HEK293 (cell line): ENCODE data around the gene SKOR1.
A peak's percentile ranks its signal among the peaks of the same experiment; 100 is the strongest.

Experiments
- CTCF ChIA-PET: fragments of 350-600 bp; formaldehyde crosslinking; extraction: SDS; loops from one replicate; lab custom pipeline; 2021; ENCODE audit warnings: antibody characterized with exemption; lab: Yijun Ruan, JAX
- POLR2A ChIA-PET: fragments of 300-600 bp; formaldehyde crosslinking; extraction: SDS; loops from one replicate; lab custom pipeline; 2020; ENCODE audit warnings: antibody characterized with exemption, inconsistent platforms; lab: Yijun Ruan, JAX
- H3K27ac ChIP-seq: fragments of 200-500 bp; sonication (Bioruptor generic); 2 replicates; pipeline ENCODE4 v1.5.1; 2014; ENCODE audit warnings: low read depth, low read length, control low read depth, inconsistent platforms; ENCODE audit errors: extremely low read depth
- H3K36me3 ChIP-seq, 2 experiments: fragments of 200-500 bp in 1 of 2; sonication (Bioruptor generic) in 1 of 2; 1 replicate in 1 of 2; 2 replicates in 1 of 2; pipeline ENCODE4 v1.5.1; 2014 to 2017; ENCODE audit warnings: inconsistent platforms in 2 of 2, low read length in 2 of 2; ENCODE audit not compliant: control insufficient read depth in 2 of 2, insufficient read depth in 1 of 2
- H3K4me1 ChIP-seq: fragments of 200-500 bp; sonication (Bioruptor generic); 2 replicates; pipeline ENCODE4 v1.5.1; 2014; ENCODE audit warnings: mild to moderate bottlenecking, low read length, inconsistent platforms; ENCODE audit not compliant: control insufficient read depth, insufficient read depth
- H3K4me3 ChIP-seq: 2 replicates; pipeline ENCODE4 v1.5.1; 2011; ENCODE audit warnings: low read depth, mild to moderate bottlenecking, control low read depth, low read length, moderate library complexity
- H3K9me3 ChIP-seq: fragments of 200-500 bp; sonication (Bioruptor generic); 2 replicates; pipeline ENCODE4 v1.5.1; 2014; ENCODE audit warnings: low read depth, low read length, inconsistent platforms; ENCODE audit not compliant: control insufficient read depth, insufficient read depth
- EGR2 ChIP-seq: fragments of 450-650 bp; formaldehyde crosslinking; IDR thresholded peaks from 2 replicates; pipeline ENCODE4 v1.5.1; 2016; ENCODE audit warnings: low read depth, missing biosample characterization, missing genetic modification characterization
- KLF10 ChIP-seq: fragments of 450-650 bp; IDR thresholded peaks from 2 replicates; pipeline ENCODE4 v1.5.1; 2018; ENCODE audit warnings: missing biosample characterization, mild to moderate bottlenecking, missing genetic modification characterization
- KLF17 ChIP-seq: fragments of 450-650 bp; formaldehyde crosslinking; IDR thresholded peaks from 2 replicates; pipeline ENCODE4 v1.5.1; 2016; ENCODE audit warnings: missing biosample characterization, missing genetic modification characterization
- REST ChIP-seq: fragments of 450-650 bp; formaldehyde crosslinking; IDR thresholded peaks from 2 replicates; pipeline ENCODE4 v1.5.1; 2016; ENCODE audit warnings: missing biosample characterization, missing genetic modification characterization
- TCF7L2 ChIP-seq: IDR thresholded peaks from 2 replicates; pipeline ENCODE4 v1.6.1; 2011; ENCODE audit warnings: low read depth, mild to moderate bottlenecking, inconsistent platforms, low read length, moderate library complexity, borderline replicate concordance
- ZNF202 ChIP-seq: fragments of 450-650 bp; formaldehyde crosslinking; IDR thresholded peaks from 2 replicates; pipeline ENCODE4 v1.5.1; 2016; ENCODE audit warnings: missing biosample characterization, missing genetic modification characterization, borderline replicate concordance
- ZNF274 ChIP-seq, 2 experiments: fragments of 200-500 bp in 1 of 2; fragments of 450-650 bp in 1 of 2; sonication (Bioruptor generic) in 1 of 2; formaldehyde crosslinking in 1 of 2; IDR thresholded peaks; 2 replicates each; pipeline versions ENCODE4 v1.5.1 to v1.6.1; 2014 to 2016; ENCODE audit warnings: borderline replicate concordance in 1 of 2, inconsistent platforms in 1 of 2, low read length in 1 of 2, missing biosample characterization in 1 of 2, missing genetic modification characterization in 1 of 2
- ZNF585B ChIP-seq: fragments of 450-650 bp; formaldehyde crosslinking; IDR thresholded peaks from 2 replicates; pipeline ENCODE4 v1.5.1; 2016; ENCODE audit warnings: missing biosample characterization, missing genetic modification characterization

SKOR1 gene

DNA sequence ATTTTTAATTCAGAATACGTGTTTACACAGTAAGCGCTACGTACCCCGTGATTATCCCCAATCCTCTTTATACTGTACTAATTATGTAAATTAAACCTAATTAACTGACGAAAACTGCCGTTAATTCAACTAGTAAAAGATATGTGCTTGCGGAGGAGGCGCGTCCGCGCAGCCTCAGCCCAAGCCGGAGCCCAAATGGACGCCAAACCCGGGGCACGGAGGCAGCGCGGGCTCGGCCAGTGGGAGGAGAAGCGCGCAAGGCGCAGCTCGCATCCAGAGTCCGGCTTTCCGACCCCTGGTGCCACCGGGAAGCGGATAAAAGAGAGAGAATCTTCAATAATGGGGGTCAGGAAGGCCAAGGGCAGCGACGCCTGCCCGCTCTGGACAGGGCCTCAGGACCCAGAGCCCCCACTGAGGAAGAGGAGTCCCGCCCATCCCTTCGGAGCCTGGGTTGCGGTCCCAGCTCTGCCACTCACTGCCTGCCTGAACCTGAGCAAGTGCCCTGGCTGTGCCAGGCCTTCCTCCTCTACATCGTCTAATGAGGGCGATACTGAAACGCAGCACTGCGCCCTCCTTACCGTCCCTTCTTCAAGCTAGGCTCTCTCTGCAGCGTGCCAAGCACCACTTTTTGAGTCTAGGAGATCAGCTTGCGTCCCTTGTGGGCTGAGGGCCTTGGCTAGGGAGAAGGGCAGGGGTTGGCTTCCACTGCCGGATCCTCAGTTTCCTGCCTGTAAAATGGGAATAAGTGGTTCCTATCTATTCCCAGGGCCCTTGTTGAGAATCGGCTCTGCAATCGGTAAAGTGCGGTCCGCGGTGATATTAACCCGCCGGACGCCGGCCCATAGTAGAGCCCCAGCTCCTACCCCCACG, 5.0 kb upstream of the SKOR1 start:
- Histone ChIP-seq H3K36me3 (no peaks in the 10 kb centered on the region), H3K27ac (no peak overlapping the region), H3K4me1 (peaks cover 7% of the 10 kb centered on the region)
- CTCF ChIA-PET: interaction anchor here (1.0 kb wide), 1 partner anchor 12 kb away, joined by 4 read pairs; no protein-coding TSS in a partner anchor
- TF ChIP-seq ZNF274 (IDR thresholded peaks at IDR 0.05; ENCODE audit: low read length): no peak
- no peak for TF ChIP-seq ZNF274 (tag by site-specific recombination; IDR thresholded peaks at IDR 0.05; ENCODE audit: borderline replicate concordance)
- TF ChIP-seq, all 188 proteins: peak for 0
- Histone ChIP-seq H3K4me3 (no peak overlapping the region), H3K9me3 (no peaks in the 10 kb centered on the region)
- POLR2A ChIA-PET: interaction anchor here (0.6 kb wide), 1 partner anchor 35 kb away, joined by 3 read pairs; no protein-coding TSS in a partner anchor

GRCh38 chr15:67820992-67821783, 4.1 kb upstream of the SKOR1 start:
- ChIA-PET POLR2A (interaction anchor here (0.6 to 1.0 kb wide), 2 partner anchors 36 to 313 kb away, joined by 3 read pairs; no protein-coding TSS in a partner anchor), CTCF (interaction anchor here (0.6 to 1.0 kb wide), 2 partner anchors 11 to 19 kb away, joined by 4 read pairs; no protein-coding TSS in a partner anchor)
- Histone ChIP-seq H3K27ac (no peak overlapping the region), H3K4me3 (no peak overlapping the region), H3K9me3 (no peaks in the 10 kb centered on the region), H3K4me1 (peaks cover 7% of the 10 kb centered on the region), H3K36me3 (no peaks in the 10 kb centered on the region)
- TF ChIP-seq TCF7L2 (no peak), REST (tag by site-specific recombination) (peak; percentile 94)

DNA sequence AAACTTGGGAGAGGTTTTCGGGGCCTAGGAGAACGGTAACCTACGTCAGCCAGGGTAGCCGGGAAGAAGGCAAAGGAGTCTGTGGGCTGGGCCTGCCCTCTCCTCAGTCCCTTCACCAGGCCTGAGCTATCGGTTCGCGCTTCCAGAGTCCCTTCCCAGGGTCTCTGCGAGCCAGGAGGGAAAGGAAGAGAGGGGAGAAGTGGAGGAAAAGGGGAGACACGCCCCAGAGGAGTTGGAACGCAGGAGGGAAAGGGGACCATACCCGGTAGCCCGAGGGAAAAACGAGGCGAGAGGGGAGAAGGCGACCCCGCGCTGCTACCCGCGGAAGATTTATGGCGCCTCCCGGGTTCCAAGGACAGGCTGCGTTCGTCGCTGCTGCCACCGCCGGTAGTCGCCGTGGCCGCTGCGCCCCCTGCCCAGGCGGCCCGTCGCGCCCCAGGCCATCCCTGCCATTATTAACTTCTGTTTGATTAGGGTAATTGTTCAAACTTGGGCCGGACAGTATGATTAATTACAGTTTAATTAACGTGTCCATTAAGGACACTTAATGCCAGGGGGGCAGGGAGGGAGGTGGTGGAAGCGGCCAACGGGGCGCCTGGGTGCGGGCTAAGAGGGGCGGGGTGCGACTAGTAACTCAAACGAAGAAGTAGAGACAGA, 3.4 kb upstream of the SKOR1 start:
- POLR2A ChIA-PET: interaction anchor here (0.5 to 1.0 kb wide), 2 partner anchors 10 to 314 kb away, joined by 3 to 5 read pairs; no protein-coding TSS in a partner anchor

More for the DNA sequence above, 3.4 kb upstream of the SKOR1 start:
- CTCF ChIA-PET: interaction anchor here (0.6 to 1.0 kb wide), 2 partner anchors 10 to 20 kb away, joined by 4 read pairs; no protein-coding TSS in a partner anchor
- Histone ChIP-seq H3K9me3 (no peaks in the 10 kb centered on the region), H3K27ac (no peak overlapping the region), H3K36me3 (no peaks in the 10 kb centered on the region), H3K4me1 (peaks cover 7% of the 10 kb centered on the region), H3K4me3 (no peak overlapping the region)
- no peak for TF ChIP-seq ZNF274 (IDR thresholded peaks at IDR 0.05; ENCODE audit: low read length)
- TF ChIP-seq ZNF274 (tag by site-specific recombination; IDR thresholded peaks at IDR 0.05; ENCODE audit: borderline replicate concordance): no peak
- TF ChIP-seq EGR2 (tag by site-specific recombination): no peak
- TF ChIP-seq KLF17 (tag by site-specific recombination): no peak
- TF ChIP-seq ZNF202 (tag by site-specific recombination): peak; percentile 52
- no peak for TF ChIP-seq ZNF585B
- no peak for TF ChIP-seq KLF10 (tag by site-specific recombination)
